HepG2 (cell line): ENCODE results near the gene RNF8. TPM values are rescaled to one million over a fixed set of nuclear protein-coding genes. Genes with fewer than 3 reads are reported as not detected.

Source experiments
- ARNT2 ChIP-seq: sonication (generic); formaldehyde crosslinking; IDR thresholded peaks from 2 replicates; pipeline ENCODE4 v1.8.0; 2022; ENCODE audit warnings: mild to moderate bottlenecking, low read depth, missing genetic modification reagents, moderate library complexity
- ATF7-NPFF ChIP-seq: sonication (generic); formaldehyde crosslinking; IDR thresholded peaks from 2 replicates; pipeline ENCODE4 v1.8.1; 2023; ENCODE audit warnings: mild to moderate bottlenecking, low read depth, missing genetic modification reagents, moderate library complexity
- ESRRA ChIP-seq: sonication (generic); formaldehyde crosslinking; IDR thresholded peaks from 2 replicates; pipeline ENCODE4 v1.5.1; 2020; ENCODE audit warnings: mild to moderate bottlenecking, low read depth, missing genetic modification reagents
- FOXK2 ChIP-seq: fragments of 450-650 bp; IDR thresholded peaks from 2 replicates; pipeline ENCODE4 v1.6.1; 2016
- GABPB1 ChIP-seq: IDR thresholded peaks from 2 replicates; pipeline ENCODE4 v1.6.1; 2016; ENCODE audit warnings: mild to moderate bottlenecking, missing genetic modification reagents, moderate library complexity, missing compliant biosample characterization
- HDAC1 ChIP-seq: sonication (generic); formaldehyde crosslinking; IDR thresholded peaks from 2 replicates; pipeline ENCODE4 v1.5.1; 2020; ENCODE audit warnings: mild to moderate bottlenecking, missing genetic modification reagents
- HOXA5 ChIP-seq: sonication (generic); formaldehyde crosslinking; IDR thresholded peaks from 2 replicates; pipeline ENCODE4 v1.4.0; 2020; ENCODE audit warnings: missing genetic modification reagents
- KDM5B ChIP-seq: sonication (generic); formaldehyde crosslinking; IDR thresholded peaks from 2 replicates; pipeline ENCODE4 v1.4.0; 2020; ENCODE audit warnings: missing genetic modification reagents, mild to moderate bottlenecking, borderline replicate concordance
- MYC ChIP-seq: sonication (generic); formaldehyde crosslinking; IDR thresholded peaks from 2 replicates; pipeline ENCODE4 v1.9.0; 2021; ENCODE audit warnings: missing genetic modification reagents, borderline replicate concordance
- NFAT5 ChIP-seq: sonication (generic); formaldehyde crosslinking; IDR thresholded peaks from 2 replicates; pipeline ENCODE4 v1.4.0; 2020; ENCODE audit warnings: missing genetic modification reagents
- SNAPC5 ChIP-seq: sonication (generic); formaldehyde crosslinking; IDR thresholded peaks from 2 replicates; pipeline ENCODE4 v1.8.1; 2023; ENCODE audit warnings: mild to moderate bottlenecking, missing genetic modification reagents, borderline replicate concordance
- TAF1 ChIP-seq: sonication (generic); formaldehyde crosslinking; IDR thresholded peaks from 2 replicates; pipeline ENCODE4 v1.4.0; 2020; ENCODE audit warnings: missing genetic modification reagents
- ZBTB10 ChIP-seq: sonication (generic); formaldehyde crosslinking; IDR thresholded peaks from 2 replicates; pipeline ENCODE4 v1.4.0; 2020; ENCODE audit warnings: missing genetic modification reagents, borderline replicate concordance
- ZFP36 ChIP-seq: fragments of 150-350 bp; IDR thresholded peaks from 2 replicates; pipeline ENCODE4 v1.6.1; 2018; ENCODE audit warnings: borderline replicate concordance, low read length, low read depth; ENCODE audit not compliant: partially characterized antibody
- ZNF572 ChIP-seq: sonication (generic); formaldehyde crosslinking; IDR thresholded peaks from 2 replicates; pipeline ENCODE4 v1.5.1; 2020; ENCODE audit warnings: mild to moderate bottlenecking, missing genetic modification reagents
- ZNF710 ChIP-seq: sonication (generic); formaldehyde crosslinking; IDR thresholded peaks from 2 replicates; pipeline ENCODE4 v1.5.0; 2020; ENCODE audit warnings: mild to moderate bottlenecking, missing genetic modification reagents, borderline replicate concordance
- ZNF766 ChIP-seq: sonication (generic); formaldehyde crosslinking; IDR thresholded peaks from 2 replicates; pipeline ENCODE4 v1.5.0; 2020; ENCODE audit warnings: missing genetic modification reagents, borderline replicate concordance
- polyA plus RNA-seq, 8 experiments: library from polyadenylated mRNA; depleted of rRNA in 3 of 8; stranded (reverse) in 7 of 8; unstranded in 1 of 8; fragments of >200 nt; fragmentation: Illumina TruSeq in 4 of 8; extraction: Trizol in 4 of 8; gene quantifications; 2 replicates each; pipeline versions ENCODE4 v1.2.1 to v1.2.3, GENCODE V29; 2011 to 2016; ENCODE audit warnings: low read depth in 4 of 8, missing spikeins in 1 of 8, mixed read lengths in 1 of 8; ENCODE audit not compliant: insufficient read depth in 1 of 8
- total RNA-seq, 5 experiments: library from RNA; depleted of rRNA; stranded (reverse); fragments of >200 nt; fragmentation: Illumina TruSeq; extraction: Trizol; gene quantifications; 2 replicates each; pipeline ENCODE4 v1.2.3, GENCODE V29; 2016; ENCODE audit warnings: low read depth in 1 of 5

RNF8 gene
- total and polyA plus RNA-seq, 2 of the 13 experiments (the other 11 are each of a cell fraction or from before 2014, with no cell fraction given) = 21.8 to 47.6 TPM

- TF ChIP-seq ZFP36 = no peak
- TF ChIP-seq ZBTB10 (CRISPR knock-in tag) = no peak
- TF ChIP-seq GABPB1 (CRISPR knock-in tag) = peak; percentile 92
- TF ChIP-seq ZNF572 (CRISPR knock-in tag) = peak; percentile 23; the same call in 1 of the 2 replicates
- TF ChIP-seq ARNT2 (CRISPR knock-in tag) = peak; percentile 78
- no peak for TF ChIP-seq SNAPC5
- TF ChIP-seq ZNF710 (CRISPR knock-in tag) = peak; percentile 63; the same call in 1 of the 2 replicates
- TF ChIP-seq HDAC1 = peak; percentile 99
- peak; percentile 82 for TF ChIP-seq TAF1 (CRISPR knock-in tag)
- TF ChIP-seq ESRRA (CRISPR knock-in tag) = no peak
- peak; percentile 61; the same call in 1 of the 2 replicates for TF ChIP-seq MYC (CRISPR knock-in tag)
- peak; percentile 94 for TF ChIP-seq ATF7-NPFF (CRISPR knock-in tag)
- TF ChIP-seq HOXA5 (CRISPR knock-in tag) = no peak
- 0 out of 2 replicates have a peak, but pooled peaks have one; percentile 7 for TF ChIP-seq NFAT5 (CRISPR knock-in tag)
- TF ChIP-seq FOXK2 = no peak
- no peak for TF ChIP-seq ZNF766 (CRISPR knock-in tag)
- TF ChIP-seq KDM5B (CRISPR knock-in tag) = peak; percentile 86; the same call in 1 of the 2 replicates
These were observed 79.3 kb downstream of the RNF8 start, which contains the start of gene CMTR1 (continued) for GRCh38 chr6:37432916-37433656.
